ENCODE data around the gene ALS2CL.
A peak's percentile ranks its signal among the peaks of the same experiment; 100 is the strongest.
"Not testable (repeated sequence)": the region's sequence is repeated elsewhere in the genome, so short reads cannot be mapped to it uniquely, and the experiment has no call there.

The ALS2CL gene

DNA sequence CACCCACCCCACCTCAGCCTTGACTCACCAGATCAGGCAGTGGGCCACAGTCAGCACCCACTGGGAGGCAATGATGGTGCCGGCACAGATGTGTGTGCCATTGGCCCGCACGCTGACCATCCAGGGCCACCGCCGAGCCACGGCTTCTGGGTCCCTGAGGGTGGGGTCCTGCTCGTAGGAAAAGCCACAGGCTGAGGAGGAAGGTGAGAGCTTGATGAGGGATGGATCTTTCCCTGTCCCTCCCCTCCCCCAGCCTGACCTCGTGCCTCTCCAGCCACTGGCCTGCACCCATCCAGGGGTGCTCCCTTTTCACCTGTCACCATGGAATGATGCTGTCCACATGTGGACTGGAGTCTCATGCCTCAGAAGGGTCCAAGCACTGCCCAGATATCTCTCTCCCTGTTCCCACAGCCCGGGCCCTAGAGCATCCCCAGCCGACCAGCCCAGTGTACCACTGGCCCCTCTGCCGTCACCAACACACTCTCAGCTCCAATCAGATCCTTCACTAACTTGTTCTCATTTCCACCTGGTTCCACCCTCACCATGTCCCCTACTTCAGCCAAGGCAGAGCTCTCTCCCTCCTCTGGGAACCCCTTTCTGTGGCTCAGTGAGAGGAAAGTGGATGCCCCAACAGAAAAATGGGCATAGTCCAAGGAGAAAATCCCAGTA is 22.2 kb upstream of the ALS2CL start:
- no peak for DNase-seq (ENCODE audit: low read depth in 1 of 2, low spot score in 1 of 2)

- no peak for DNase-seq (ENCODE audit: low read depth in 1 of 2, low spot score in 1 of 2)
These were observed 21.4 kb upstream of the ALS2CL start for GRCh38 chr3:46714728-46715506.

DNA sequence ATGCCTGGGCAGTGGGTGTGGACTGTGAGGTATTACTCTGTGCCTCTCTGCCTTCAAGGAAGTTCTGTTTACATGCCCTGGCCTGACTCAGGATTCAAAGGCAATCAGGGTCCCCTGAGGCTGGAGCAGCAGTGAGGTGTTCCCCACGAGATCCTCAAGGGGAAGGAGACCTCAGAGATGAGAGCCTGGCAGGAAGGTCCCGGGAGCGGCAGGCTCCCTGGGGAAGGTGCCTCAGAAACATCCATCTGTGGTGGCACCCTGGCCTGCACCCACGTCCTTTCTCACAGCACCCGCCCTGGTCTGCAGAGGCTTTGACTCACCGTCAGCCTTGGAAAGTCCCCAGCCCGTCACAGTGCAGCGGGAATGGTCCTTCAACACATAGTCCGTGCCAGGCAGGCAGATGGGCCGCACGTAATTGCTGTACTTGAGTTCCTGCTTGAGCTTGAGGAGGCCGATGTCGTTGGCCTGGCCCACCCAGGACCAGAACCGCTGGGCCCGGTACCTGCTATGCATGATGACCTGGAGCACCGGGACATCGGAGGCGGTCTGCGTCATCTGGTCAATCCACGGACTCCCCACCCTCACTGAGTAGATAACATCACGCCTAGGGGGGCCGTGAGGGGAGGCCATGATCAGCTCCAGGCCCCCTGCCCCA is 20.5 kb upstream of the ALS2CL start:
- DNase-seq (ENCODE audit: low read depth in 1 of 2, low spot score in 1 of 2): peak in 1 of 2 donors; percentile 19

- no peak for DNase-seq (ENCODE audit: low read depth in 1 of 2, low spot score in 1 of 2)
These were observed 19.8 kb upstream of the ALS2CL start for GRCh38 chr3:46713050-46713897.

DNA sequence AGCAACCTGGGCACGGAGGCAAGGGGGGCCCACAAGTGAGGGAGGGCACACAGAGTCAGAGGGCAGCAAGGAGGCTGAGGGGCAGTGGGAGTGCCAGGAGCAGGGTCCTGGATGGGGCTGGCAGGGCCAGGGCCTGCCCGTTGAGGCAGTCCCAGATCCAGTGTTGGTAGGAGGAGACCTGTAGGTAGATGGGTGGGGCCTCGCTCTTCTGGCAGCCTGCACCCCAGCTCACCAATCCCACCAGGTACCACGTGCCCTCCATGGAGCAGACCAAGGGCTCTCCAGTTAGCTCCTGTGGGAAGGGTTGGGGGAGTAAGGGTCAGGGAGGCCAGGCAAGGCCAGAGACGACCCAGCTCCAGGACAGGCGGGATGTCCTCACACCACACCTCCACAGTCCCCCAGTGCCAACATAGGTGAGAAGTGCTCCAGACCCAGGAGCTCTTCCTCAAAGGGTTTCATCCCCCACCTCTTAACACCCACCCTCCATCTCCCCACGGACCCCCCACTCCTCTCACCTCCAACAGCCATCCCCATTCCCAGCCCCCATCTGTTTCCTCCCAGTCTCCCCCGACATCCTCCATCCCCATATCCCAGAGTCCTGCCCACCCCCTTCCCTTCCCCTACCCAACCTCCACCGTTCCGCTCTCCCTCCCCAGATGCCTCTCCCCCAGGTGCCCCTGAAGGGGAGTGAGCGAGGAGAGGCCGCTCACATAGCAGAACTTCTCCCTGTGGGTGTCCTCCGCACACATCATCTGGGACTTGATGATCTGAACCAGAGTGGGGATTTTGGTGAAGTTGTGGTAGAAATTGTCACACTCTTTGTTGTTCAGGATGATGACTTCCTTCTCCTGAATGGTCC is 18.9 kb upstream of the ALS2CL start:
- DNase-seq (ENCODE audit: low read depth in 1 of 2, low spot score in 1 of 2): no peak

GRCh38 chr3:46711760-46712159 is 18.3 kb upstream of the ALS2CL start:
- DNase-seq (ENCODE audit: low read depth in 1 of 2, low spot score in 1 of 2): no peak

DNA sequence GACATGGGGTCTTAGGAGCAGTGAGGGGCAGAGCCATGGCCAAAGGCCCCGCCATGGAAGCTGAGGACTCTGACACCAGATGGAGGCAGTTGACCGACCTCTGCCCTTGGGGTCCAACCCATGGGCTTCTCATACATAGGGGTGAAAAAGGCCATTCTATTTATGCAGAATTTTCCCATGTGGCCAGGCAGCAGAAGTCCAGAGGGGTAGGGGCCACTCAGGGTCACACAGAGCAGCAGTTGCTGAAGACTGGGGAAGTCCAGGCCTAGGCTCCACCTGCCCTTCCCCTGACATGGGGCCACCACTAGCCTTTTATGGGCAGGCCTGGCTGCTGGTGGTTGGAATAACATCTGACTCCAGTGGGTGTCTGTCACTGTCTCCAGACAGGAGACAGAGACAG is 17.8 kb upstream of the ALS2CL start:
- DNase-seq (ENCODE audit: low read depth in 1 of 2, low spot score in 1 of 2): no peak

- no peak for DNase-seq (ENCODE audit: low read depth in 1 of 2, low spot score in 1 of 2)
These were observed 17.3 kb upstream of the ALS2CL start for GRCh38 chr3:46710671-46711295.

DNA sequence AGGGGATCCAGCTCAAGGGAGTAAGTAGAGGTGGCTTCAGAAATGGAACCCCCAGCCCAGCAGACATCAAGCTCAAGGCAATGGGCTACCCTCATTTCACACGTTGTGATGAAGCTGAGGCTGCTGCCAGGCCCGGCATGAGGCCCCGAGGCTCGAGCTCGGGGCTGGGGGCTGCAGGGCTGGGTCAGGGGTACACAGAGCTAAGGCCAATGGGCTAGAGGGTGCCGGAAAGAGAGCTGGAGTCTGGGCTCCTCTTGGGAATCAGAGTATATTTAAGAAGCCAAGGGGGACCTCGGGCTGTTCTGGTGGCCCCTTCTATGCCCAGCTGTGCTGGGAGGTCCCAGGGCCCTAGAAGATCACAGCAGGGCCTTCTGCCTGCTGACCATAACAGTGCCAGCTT is 16.8 kb upstream of the ALS2CL start:
- DNase-seq (ENCODE audit: low read depth in 1 of 2, low spot score in 1 of 2): no peak

- no peak for DNase-seq (ENCODE audit: low read depth in 1 of 2, low spot score in 1 of 2)
These were observed 16.2 kb upstream of the ALS2CL start for GRCh38 chr3:46709721-46710120.

GRCh38 chr3:46709157-46709654 is 15.7 kb upstream of the ALS2CL start:
- no peak for DNase-seq (ENCODE audit: low read depth in 1 of 2, low spot score in 1 of 2)

GRCh38 chr3:46708401-46709156 is 15.1 kb upstream of the ALS2CL start:
- no peak for DNase-seq (ENCODE audit: low read depth in 1 of 2, low spot score in 1 of 2)

- DNase-seq (ENCODE audit: low read depth in 1 of 2, low spot score in 1 of 2): no peak
These were observed 14.1 kb upstream of the ALS2CL start for GRCh38 chr3:46707601-46708011.

DNA sequence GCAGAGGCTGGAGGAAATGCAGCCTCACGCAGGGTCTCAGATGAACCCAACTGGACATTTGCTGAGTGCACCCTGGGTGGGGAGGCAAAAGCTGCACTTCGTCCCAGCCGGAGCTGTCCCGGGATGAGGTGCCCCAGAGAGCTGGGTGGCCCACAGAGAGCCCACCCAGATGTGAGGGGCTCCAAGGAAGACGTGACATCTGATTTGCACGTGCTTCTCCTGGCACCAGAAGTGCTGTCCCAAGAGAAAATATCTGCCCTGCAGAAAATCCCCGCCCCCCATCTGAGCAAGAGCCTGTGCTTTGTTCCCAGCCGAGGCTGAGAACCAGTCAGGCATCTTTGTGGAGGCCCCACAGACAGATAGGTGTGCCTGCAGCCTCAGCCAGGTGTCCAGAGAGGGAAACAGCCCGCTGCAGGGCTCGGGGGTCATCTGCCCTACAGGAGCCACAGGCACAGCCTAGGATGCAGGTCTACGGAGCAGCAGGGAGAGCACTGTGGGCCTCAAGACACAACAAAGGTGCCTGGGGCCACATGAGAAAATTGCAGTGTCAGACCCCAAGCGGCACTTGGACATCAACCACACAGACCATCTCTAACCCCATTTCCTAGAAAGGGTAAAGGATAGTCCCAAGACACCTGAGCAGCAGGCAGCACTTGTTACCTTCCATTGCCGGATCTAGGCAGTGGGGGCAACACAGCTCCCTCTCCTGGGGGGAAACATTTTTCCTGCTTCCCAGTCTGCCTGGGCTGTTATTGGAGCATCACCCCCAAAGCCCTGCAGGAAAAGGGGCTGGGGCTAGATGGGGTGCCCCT is 13.5 kb upstream of the ALS2CL start:
- DNase-seq (ENCODE audit: low read depth in 1 of 2, low spot score in 1 of 2): no peak

- no peak for DNase-seq (ENCODE audit: low read depth in 1 of 2, low spot score in 1 of 2)
These were observed 12.5 kb upstream of the ALS2CL start for GRCh38 chr3:46705751-46706552.

GRCh38 chr3:46705022-46705530 is 11.6 kb upstream of the ALS2CL start:
- peak; percentile 40 to 46 for DNase-seq (ENCODE audit: low read depth in 1 of 2, low spot score in 1 of 2)

- DNase-seq (ENCODE audit: low read depth in 1 of 2, low spot score in 1 of 2): not testable (repeated sequence)
These were observed 10.9 kb upstream of the ALS2CL start for GRCh38 chr3:46704346-46704745.

Data from activated T-helper 1 cell treated with anti-CD3 and anti-CD28 coated beads, Interleukin-2, amount 50 U/mL, for 16 hours (primary cell).